Esophagus muscularis mucosa (tissue), 4 donors: Measurements from ENCODE around the gene SHISA3. TPM values are rescaled to one million over a fixed set of nuclear protein-coding genes. Genes with fewer than 3 reads are reported as not detected.

ENCODE experiments used
- DNase-seq: peaks from one replicate; pipeline ENCODE4 v3.0.0-alpha.2; 2017; ENCODE audit errors: extremely low spot score
- H3K27ac ChIP-seq, 4 donors: fragments of 200-600 bp; sonication (generic); replicated peaks in 1 of 4; 1 replicate in 3 of 4; 2 replicates in 1 of 4; pipeline ENCODE4 v1.5.1; 2016 to 2019; ENCODE audit warnings: mild to moderate bottlenecking in 1 of 4
- H3K27me3 ChIP-seq, 4 donors: fragments of 200-600 bp; sonication (generic); one replicate each; pipeline versions ENCODE4 v1.5.1 to v1.6.0; 2016 to 2019
- H3K36me3 ChIP-seq, 4 donors: fragments of 200-600 bp; sonication (generic); one replicate each; pipeline ENCODE4 v1.5.1; 2016 to 2019
- H3K4me1 ChIP-seq, 4 donors: fragments of 200-600 bp; sonication (generic); one replicate each; pipeline ENCODE4 v1.5.1; 2016 to 2019
- H3K4me3 ChIP-seq, 4 donors: fragments of 200-600 bp; sonication (generic); 1 replicate in 2 of 4; 2 replicates in 2 of 4; pipeline ENCODE4 v1.5.1; 2016 to 2019; ENCODE audit warnings: mild to moderate bottlenecking in 4 of 4, moderate library complexity in 1 of 4
- H3K9me3 ChIP-seq, 4 donors: fragments of 200-600 bp; sonication (generic); 1 replicate in 3 of 4; 2 replicates in 1 of 4; pipeline ENCODE4 v1.5.1; 2016 to 2019
- CTCF ChIP-seq, 3 experiments: fragments of 200-600 bp in 2 of 3; fragments of 450-650 bp in 1 of 3; sonication (generic) in 2 of 3; IDR thresholded peaks; one replicate each; pipeline ENCODE4 v1.5.1; 2017 to 2019; ENCODE audit warnings: antibody characterized with exemption in 3 of 3, mild to moderate bottlenecking in 2 of 3, moderate library complexity in 1 of 3
- EP300 ChIP-seq: sonication (generic); formaldehyde crosslinking; IDR thresholded peaks from one replicate; pipeline ENCODE4 v1.6.1; 2017; ENCODE audit warnings: antibody characterized with exemption
- POLR2A ChIP-seq: fragments of 450-650 bp; IDR thresholded peaks from one replicate; pipeline ENCODE4 v1.6.1; 2017; ENCODE audit warnings: antibody characterized with exemption, moderate library complexity, mild to moderate bottlenecking, low read depth
- POLR2AphosphoS5 ChIP-seq, 2 donors: sonication (generic); formaldehyde crosslinking; IDR thresholded peaks; one replicate each; pipeline ENCODE4 v1.6.1; 2017; ENCODE audit warnings: antibody characterized with exemption in 2 of 2
- WGBS: methylation state at CpG from one replicate; pipeline ENCODE4 v1.1.5; 2018; 5-methylcytosine and 5-hydroxymethylcytosine counted together
- intact Hi-C: fragments of 100-400 bp; cut with DNase I; formaldehyde crosslinking; loops from one replicate; pipeline ENCODE4 v1.15.1; 2023
- total RNA-seq, 4 donors: library from RNA; depleted of rRNA; stranded (reverse); fragments of >200 nt; gene quantifications; one replicate each; pipeline versions ENCODE4 v1.1.0 to v1.2.1, GENCODE V29; 2016

The SHISA3 gene
- total RNA-seq, 4 donors from 2014 or later = 9.1 to 38.6 (median 19.8) TPM

DNA sequence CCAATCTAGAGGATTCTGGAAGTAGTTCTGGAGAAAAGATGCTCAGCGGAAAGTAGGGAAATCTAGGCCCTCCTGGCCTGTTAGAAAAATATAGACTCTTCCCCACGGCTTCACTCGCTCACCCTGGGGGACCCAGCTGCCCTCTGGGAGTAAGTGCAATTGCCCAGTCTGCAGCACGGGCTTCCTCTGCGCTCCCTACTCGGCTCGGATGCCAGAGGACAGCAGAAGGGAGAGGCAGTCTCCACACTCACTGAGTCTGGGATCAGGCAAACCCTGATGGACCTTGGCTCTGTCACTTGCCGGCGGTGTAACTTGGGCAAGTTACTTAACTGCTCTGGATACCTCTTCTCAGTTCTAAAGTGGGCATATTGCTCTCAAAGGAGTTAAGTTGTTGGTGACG, 2.1 kb downstream of the SHISA3 start:
- Histone ChIP-seq H3K36me3 (no peaks in the 10 kb centered on the region), H3K4me1 (peaks cover 11 to 31% (median 29%) of the 10 kb centered on the region in 4 donors), H3K9me3 (no peaks in the 10 kb centered on the region), H3K4me3 (peak overlapping the region; percentile 56 to 64 (median 60)), H3K27ac (peak overlapping the region; percentile 34 to 76 (median 56)), H3K27me3 (peaks cover 0 to 78% (median 18%) of the 10 kb centered on the region in 4 donors)
- intact Hi-C loops = loop anchor here (10.0 kb wide), 1 partner anchor 115 kb away; no protein-coding TSS in a partner anchor
- DNase-seq = no peak
- 54% methylated on average over 10 of the region's 10 CpGs for WGBS
- TF ChIP-seq EP300 = no peak
- no peak for TF ChIP-seq CTCF (IDR thresholded peaks at IDR 0.05)
- TF ChIP-seq POLR2A = no peak
- no peak for TF ChIP-seq POLR2AphosphoS5 (IDR thresholded peaks at IDR 0.05)

GRCh38 chr4:42401171-42401570, 3.9 kb downstream of the SHISA3 start:
- intact Hi-C loops = no loop called here
- H3K36me3 ChIP-seq = no peaks in the 10 kb centered on the region
- WGBS = 93% methylated on average over 7 of the region's 9 CpGs
- H3K4me1 ChIP-seq = peaks cover 11 to 31% (median 29%) of the 10 kb centered on the region in 4 donors
- peak overlapping the region in 2 of 4 donors; percentile 11 to 59 for H3K4me3 ChIP-seq
- no peak for DNase-seq
- peak overlapping the region in 1 of 4 donors; percentile 7 for H3K27ac ChIP-seq
- H3K9me3 ChIP-seq = no peaks in the 10 kb centered on the region
- no peak for TF ChIP-seq POLR2A
- no peak for TF ChIP-seq POLR2AphosphoS5 (IDR thresholded peaks at IDR 0.05)
- no peak for TF ChIP-seq EP300
- no peak for TF ChIP-seq CTCF (IDR thresholded peaks at IDR 0.05)
- H3K27me3 ChIP-seq = peaks cover 0 to 70% (median 18%) of the 10 kb centered on the region in 4 donors

GRCh38 chr4:42404001-42404400, 6.7 kb downstream of the SHISA3 start:
- WGBS = 87% methylated on average over 6 of the region's 6 CpGs
- no peak for DNase-seq
- H3K36me3 ChIP-seq = no peaks in the 10 kb centered on the region
- H3K4me1 ChIP-seq = peaks cover 0 to 5% (median 3%) of the 10 kb centered on the region in 4 donors
- no peak overlapping the region for H3K4me3 ChIP-seq
- peaks cover 0 to 42% (median 2%) of the 10 kb centered on the region in 4 donors for H3K27me3 ChIP-seq
- intact Hi-C loops = no loop called here
- H3K27ac ChIP-seq = no peak overlapping the region
- TF ChIP-seq EP300 = no peak
- TF ChIP-seq POLR2A = no peak
- TF ChIP-seq POLR2AphosphoS5 (IDR thresholded peaks at IDR 0.05) = no peak
- TF ChIP-seq CTCF (IDR thresholded peaks at IDR 0.05) = no peak
- H3K9me3 ChIP-seq = no peaks in the 10 kb centered on the region

- WGBS = 75% methylated on average over 3 of the region's 3 CpGs
- H3K4me1 ChIP-seq = no peaks in the 10 kb centered on the region
- no peak for DNase-seq
- no peaks in the 10 kb centered on the region for H3K9me3 ChIP-seq
- TF ChIP-seq POLR2A = no peak
- TF ChIP-seq EP300 = no peak
- TF ChIP-seq POLR2AphosphoS5 (IDR thresholded peaks at IDR 0.05) = no peak
- no peak for TF ChIP-seq CTCF (IDR thresholded peaks at IDR 0.05)
- H3K27ac ChIP-seq = no peak overlapping the region
- no peaks in the 10 kb centered on the region for H3K27me3 ChIP-seq
- no peak overlapping the region for H3K4me3 ChIP-seq
- peaks cover 0 to 4% (median 0%) of the 10 kb centered on the region in 4 donors for H3K36me3 ChIP-seq
- intact Hi-C loops = no loop called here
Measured at GRCh38 chr4:42410446-42410845, 13.2 kb downstream of the SHISA3 start.

- H3K4me1 ChIP-seq = no peaks in the 10 kb centered on the region
- WGBS = 79% methylated on average over 4 of the region's 4 CpGs
- no peaks in the 10 kb centered on the region for H3K27me3 ChIP-seq
- H3K9me3 ChIP-seq = no peaks in the 10 kb centered on the region
- DNase-seq = no peak
- peak overlapping the region in 3 of 4 donors; percentile 2 to 40 (median 28) for H3K27ac ChIP-seq
- H3K36me3 ChIP-seq = peaks cover 0 to 4% (median 0%) of the 10 kb centered on the region in 4 donors
- no peak overlapping the region for H3K4me3 ChIP-seq
- TF ChIP-seq EP300 (no peak), POLR2A (no peak), CTCF (IDR thresholded peaks at IDR 0.05) (no peak), POLR2AphosphoS5 (IDR thresholded peaks at IDR 0.05) (no peak)
- intact Hi-C loops = no loop called here
Measured at GRCh38 chr4:42411803-42412202, 14.5 kb downstream of the SHISA3 start.
